WI38 (cell line): ENCODE measurements around the gene UBE2K.
A peak's percentile ranks its signal among the peaks of the same experiment; 100 is the strongest.

Experiments used
- H3K4me3 ChIP-seq: 2 replicates; pipeline ENCODE4 v1.5.1; 2011; ENCODE audit warnings: low read depth, mild to moderate bottlenecking, control low read depth, low read length
- TF ChIP-seq, protein P1 (sequence below): IDR thresholded peaks from 2 replicates; pipeline ENCODE4 v1.5.1; 2012; ENCODE audit warnings: low read depth, mild to moderate bottlenecking, control low read depth, low read length

UBE2K gene

DNA sequence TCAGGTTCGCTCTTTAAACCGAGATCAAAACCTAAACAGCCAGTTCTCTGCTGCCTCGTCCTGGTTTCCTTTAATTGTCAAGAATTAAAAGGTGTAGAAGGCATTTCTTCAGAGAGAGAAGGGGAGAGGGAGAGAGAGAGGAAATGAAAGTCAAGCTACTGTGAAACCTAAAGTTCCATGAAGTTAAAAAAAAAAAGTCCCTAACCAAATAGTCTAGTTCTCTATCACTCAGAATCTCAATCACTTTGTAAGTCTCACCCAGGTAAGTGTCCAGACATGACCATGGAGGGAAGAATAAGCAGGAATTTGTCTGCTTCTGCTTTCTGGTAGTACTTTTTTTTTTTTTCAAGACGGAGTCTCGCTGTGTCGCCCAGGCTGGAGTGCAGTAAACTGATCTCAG is 40.5 kb upstream of the UBE2K start:
- no peak overlapping the region for H3K4me3 ChIP-seq
- TF ChIP-seq, protein P1, sequence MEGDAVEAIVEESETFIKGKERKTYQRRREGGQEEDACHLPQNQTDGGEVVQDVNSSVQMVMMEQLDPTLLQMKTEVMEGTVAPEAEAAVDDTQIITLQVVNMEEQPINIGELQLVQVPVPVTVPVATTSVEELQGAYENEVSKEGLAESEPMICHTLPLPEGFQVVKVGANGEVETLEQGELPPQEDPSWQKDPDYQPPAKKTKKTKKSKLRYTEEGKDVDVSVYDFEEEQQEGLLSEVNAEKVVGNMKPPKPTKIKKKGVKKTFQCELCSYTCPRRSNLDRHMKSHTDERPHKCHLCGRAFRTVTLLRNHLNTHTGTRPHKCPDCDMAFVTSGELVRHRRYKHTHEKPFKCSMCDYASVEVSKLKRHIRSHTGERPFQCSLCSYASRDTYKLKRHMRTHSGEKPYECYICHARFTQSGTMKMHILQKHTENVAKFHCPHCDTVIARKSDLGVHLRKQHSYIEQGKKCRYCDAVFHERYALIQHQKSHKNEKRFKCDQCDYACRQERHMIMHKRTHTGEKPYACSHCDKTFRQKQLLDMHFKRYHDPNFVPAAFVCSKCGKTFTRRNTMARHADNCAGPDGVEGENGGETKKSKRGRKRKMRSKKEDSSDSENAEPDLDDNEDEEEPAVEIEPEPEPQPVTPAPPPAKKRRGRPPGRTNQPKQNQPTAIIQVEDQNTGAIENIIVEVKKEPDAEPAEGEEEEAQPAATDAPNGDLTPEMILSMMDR: no peak

DNA sequence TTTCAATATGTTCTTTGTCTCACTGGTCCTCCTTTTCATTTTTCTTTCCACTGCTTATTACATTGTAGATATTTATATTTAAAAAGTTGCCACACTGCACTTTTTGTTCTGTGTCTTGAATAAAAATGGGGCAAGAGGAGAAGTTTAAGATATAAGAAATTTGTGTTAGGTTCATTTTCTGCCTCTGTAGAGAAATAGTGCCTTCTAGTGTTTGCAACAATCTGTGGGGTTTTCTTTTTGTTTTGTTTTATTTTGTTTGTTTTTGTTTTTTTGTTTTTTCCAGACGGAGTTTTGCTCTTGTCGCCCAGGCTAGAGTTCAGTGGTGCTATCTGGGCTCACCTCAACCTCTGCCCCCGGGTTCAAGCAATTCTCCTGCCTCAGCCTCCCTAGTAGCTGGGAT is 39.2 kb upstream of the UBE2K start:
- TF ChIP-seq, protein P1: peak; percentile 11; the same call in 1 of the 2 replicates

DNA sequence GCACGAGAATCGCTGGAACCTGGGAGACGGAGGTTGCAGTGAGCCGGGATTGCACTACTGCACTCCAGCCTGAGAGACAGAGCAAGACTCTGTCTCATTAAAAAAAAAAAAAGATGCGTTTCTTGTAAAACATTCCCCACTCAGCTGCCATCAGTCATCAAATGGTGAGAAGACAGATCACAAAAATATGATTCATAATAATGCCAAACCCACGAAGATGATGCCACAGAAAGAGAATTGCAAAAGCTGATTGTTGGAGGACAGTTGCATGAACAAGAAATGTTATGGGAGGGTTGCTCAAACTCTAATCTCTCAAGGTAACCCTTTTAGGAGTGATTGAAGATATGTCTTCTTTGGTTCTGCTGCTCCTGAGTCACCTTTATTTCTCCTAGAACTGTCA is 37.9 kb upstream of the UBE2K start:
- no peak overlapping the region for H3K4me3 ChIP-seq
- TF ChIP-seq, protein P1: no peak

More for the DNA sequence above, 39.2 kb upstream of the UBE2K start:
- no peak overlapping the region for H3K4me3 ChIP-seq

DNA sequence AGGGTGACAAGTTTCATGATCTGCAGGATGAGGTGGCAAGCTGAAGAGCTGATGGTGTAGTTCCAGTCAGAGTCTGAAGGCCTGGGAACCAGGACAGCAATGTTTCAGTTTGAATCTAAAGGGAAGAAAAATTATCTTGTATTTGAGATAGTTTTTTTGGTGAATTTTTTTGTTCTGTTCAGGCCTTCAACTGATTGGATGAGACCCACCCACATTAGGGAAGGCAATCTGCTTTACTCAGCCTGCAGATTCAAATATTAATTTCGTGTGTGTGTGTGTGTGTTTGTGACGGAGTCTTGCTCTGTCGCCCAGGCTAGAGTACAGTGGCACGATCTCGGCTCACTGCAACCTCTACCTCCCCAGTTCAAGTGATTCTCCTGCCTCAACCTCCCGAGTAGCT is 37.2 kb upstream of the UBE2K start:
- TF ChIP-seq, protein P1: no peak
- no peak overlapping the region for H3K4me3 ChIP-seq

DNA sequence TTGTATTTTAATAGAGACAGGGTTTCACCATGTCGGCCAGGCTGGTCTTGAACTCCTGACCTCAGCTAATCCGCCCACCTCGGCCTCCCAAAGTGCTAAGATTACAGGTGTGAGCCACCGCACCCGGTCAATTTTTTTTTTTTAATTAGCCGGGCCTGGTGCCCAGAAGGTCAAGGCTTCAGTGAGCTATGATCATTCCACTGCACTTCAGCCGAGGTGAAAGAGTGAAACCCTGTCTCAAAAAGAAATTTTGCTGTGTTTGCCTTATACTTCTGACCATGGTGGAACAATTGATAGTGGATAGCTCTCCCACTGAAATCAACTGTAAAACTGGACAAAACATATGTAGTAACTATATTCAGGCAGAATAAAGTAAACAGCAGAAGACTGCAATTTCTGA is 35.3 kb upstream of the UBE2K start:
- no peak overlapping the region for H3K4me3 ChIP-seq
- TF ChIP-seq, protein P1: no peak

DNA sequence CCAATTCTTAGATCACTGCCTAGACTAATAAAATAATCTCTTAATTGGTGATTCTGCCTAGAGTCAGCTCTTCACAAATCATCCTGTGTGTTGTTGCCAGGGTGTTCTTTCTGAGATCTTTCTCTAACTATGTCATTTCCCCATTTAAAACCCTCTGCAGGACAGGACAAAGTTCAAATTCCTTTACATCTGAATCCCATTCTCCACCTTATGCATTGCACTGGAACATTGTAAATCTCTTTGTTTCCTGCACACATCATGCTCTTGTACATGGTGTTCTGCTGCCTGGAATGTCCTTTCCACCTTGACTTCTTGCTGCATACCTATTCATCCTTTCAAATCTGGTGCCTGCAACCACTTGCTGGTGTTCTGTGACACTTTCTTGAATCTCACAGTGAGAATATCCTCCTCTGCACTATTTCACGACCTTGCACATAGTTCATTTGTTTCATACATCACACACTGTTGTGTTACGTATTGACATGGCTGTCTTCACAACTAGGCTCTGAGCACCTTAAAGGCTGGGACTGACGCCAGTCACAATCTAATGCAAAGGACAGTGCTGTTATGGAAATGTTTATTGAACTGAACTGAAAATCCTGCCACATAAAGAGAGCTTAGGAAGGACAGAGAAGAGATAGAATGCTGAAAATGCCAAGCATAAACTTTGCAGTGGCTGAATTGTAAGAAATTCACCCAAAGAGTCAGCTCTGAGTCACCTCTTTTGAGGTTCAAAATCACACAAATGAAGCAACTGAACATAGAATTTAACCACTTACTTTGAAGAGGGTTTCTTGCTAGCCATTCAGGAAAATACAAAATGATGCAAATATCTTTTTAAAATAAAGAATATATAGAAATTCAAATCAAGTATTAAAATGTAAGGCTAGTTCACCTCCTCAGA is 32.9 kb upstream of the UBE2K start:
- TF ChIP-seq, protein P1: no peak
- 0 out of 2 replicates have a peak overlapping the region, but pooled peaks have one; percentile 6 for H3K4me3 ChIP-seq

DNA sequence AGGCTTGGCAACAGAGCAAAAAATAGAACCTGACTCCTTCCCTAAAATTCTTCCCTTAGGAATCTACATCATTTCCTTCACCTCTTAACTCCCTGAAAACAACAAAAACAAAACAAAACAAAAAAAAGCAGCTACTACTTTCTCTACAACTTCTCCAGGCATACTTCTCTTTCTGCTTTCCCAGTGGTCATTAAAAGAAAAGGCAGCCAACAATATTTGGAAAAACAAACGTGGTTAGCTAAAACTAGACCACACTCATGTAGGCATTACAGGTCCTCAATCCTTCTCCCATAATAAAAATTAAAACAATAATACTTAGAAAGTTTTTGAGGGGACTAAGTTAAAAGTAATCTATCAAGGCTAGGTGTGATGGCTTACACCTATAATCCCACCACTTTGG is 30.2 kb upstream of the UBE2K start:
- H3K4me3 ChIP-seq: no peak overlapping the region
- TF ChIP-seq, protein P1: no peak
